Stimulated activated CD4-positive, alpha-beta T cell treated with anti-CD3 and anti-CD28 coated beads, Interleukin-15, amount 100 ng/mL, for 48 hours (primary cell): ENCODE data around the gene EIF2B4.

ENCODE experiments used
- DNase-seq, 2 donors: peaks; one replicate each; pipeline ENCODE4 v3.0.0-alpha.2; 2020; ENCODE audit warnings: low read depth in 2 of 2

The EIF2B4 gene

DNA sequence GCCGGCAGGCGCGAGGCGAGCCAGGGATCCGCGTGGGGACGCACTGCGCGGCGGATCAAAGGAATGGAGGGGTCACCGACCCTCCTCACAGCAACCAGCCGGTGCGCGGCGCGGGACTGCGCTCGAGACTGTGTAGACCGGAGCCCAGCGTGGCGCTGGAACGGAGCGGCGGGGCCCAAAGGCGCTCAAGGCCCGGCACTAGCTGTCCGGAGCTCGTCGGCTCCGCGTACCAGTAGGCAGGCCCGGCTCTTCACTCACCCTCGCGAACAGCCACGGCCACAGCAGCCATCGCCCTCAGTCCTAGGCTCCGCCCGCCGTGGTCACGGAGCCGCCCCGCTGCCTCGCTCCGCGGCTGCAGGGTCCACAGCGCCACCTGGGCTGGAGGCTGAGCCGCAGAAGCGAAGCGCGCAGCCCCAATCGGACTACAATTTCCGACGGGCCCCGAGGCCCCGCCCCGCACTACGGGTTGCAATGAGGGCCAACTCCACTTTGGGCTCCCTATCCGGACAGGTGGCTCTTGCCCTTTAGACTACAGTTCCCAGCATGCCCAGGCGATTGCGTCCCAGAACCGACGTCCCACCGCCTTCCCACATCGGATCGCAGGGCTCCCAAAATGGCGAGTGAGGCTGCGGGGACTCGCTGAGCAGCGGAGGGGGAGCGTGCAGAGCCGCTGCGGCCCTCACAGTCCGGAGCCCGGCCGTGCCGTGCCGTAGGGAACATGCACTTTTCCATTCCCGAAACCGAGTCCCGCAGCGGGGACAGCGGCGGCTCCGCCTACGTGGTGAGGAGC is at the start of gene EIF2B4, which contains the start of gene SNX17:
Gene EIF2B4 (minus strand): TSS at position 313 of the 790 bp plus-strand sequence. CDS start 24 bp downstream, at position 289.
Gene SNX17 (plus strand): TSS at position 591 of the 790 bp plus-strand sequence. CDS start 128 bp downstream, at position 719.
- DNase-seq = peak; percentile 98 to 99

DNA sequence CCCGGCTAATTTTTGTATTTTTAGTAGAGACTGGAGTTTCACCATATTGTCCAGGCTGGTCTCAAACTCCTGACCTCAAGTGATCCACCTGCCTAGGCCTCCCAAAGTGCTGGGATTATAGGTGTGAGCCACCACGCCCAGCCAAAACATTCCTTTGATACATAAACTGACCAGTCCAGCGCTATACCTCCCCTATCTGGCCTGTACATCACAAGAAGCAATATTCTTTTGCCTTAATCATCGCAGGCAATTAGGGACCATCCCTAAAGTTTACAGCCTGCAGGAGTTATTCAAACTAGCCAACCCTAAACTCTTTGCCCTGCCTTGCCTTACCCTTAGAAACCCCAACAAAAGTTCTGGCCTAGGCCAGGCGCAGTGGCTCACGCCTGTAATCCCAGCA is 46.0 kb upstream of the EIF2B4 start:
- DNase-seq = no peak

DNA sequence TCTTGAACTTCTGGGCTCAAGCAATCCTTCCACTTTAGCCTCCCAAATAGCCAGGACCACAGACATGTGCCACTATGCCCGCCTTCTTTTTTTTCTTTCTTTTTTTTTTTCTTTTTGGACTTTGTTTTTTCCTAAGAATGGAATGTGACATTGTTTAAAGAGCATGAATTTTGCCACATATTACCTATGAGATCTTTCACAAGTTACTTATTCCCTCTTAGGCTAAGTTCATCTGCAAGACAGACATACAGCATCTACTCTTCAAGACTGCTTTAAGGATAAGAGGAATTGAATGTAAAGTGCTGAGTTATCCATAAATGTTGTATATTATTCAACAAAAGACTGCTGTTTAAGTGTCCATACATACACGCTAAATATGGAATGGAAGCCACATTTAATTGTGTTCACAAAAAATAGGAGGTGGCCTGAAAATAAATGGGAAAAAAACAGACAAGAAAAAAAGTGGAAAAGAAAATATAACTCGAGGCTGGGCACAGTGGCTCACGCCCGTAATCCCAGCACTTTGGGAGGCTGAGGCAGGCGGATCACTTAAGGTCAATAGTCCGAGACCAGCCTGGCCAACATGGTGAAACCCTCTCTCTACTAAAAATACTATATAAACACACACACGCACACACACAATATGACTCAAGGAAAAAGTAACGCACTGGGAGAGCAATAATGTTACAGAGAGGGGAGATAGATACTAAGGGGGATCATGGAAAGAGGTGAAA is 42.4 kb upstream of the EIF2B4 start:
- DNase-seq = no peak

DNA sequence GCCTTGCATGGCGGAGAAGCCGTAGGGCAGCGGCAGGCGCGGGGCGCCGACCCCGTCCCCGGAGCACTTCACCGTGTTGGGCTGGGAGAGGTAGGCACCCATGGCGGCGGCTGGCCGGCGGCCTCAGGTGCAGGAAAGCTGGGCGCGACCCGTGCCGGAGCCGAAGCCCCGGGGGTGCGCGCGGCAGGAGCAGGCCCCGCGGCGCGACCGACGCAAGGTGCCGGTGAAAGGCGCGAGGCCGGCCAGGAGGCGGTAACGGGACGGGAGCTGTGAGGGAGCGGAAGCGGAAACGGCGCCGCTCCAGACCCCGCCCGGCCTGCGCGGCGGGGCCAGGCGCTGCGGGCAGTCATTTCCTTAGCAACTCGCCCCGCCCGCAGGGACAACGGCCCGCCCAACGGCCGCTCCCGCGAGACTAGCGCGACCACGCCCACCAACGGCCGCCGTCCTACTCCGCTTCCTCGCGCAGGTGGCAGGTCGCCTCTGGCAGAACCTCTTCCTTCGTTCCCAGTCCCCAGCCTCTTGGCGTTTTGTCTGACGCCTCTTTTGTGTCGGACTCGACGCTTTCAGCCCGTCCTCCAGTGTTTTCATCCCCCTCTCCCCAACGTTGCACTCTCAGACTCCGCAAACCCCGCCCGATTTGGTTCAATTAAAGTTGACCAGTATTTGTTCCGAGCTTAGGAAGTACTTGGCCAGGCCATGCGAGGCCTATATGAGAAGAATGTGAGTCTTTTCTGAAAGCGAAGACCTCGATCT is 39.4 kb upstream of the EIF2B4 start, which contains the start of gene PPM1G:
Gene PPM1G (minus strand): TSS at position 271 of the 753 bp plus-strand sequence. CDS start 169 bp downstream, at position 102.
- DNase-seq = peak; percentile 91 to 96

DNA sequence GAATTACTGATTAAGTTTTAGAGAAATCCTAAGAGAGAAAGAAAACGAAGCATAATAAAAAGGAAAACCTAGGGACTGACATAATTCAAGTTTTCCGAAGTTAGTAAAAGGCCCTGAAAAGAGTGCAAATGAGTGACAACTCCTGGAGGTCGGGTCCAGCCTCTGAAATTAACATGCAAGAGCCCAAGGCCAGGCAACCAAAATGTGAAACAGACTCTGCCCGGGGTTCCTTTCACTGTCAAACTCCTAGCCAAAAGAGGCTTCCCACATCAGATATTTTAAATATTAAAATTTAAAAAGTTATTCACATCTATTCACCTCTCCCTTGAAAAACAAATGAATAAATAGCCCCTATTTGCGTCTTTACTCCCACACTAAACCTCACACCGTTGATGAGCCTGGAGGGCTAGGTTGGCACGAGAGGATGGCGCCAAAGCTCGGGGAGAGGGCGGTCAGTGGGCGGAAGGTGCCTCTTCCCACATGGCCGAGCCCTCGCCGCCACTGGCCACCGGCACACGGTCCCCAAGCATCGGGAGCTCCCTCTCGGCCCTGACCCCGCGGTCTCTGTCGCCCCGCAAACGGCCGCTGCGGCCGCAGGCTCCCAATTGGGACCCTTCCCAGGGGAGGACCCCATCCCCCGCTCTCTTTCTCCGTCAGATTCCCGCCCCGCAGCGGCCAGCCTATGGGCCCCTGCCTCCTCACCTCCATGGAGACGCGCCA is 38.6 kb upstream of the EIF2B4 start:
- no peak for DNase-seq

DNA sequence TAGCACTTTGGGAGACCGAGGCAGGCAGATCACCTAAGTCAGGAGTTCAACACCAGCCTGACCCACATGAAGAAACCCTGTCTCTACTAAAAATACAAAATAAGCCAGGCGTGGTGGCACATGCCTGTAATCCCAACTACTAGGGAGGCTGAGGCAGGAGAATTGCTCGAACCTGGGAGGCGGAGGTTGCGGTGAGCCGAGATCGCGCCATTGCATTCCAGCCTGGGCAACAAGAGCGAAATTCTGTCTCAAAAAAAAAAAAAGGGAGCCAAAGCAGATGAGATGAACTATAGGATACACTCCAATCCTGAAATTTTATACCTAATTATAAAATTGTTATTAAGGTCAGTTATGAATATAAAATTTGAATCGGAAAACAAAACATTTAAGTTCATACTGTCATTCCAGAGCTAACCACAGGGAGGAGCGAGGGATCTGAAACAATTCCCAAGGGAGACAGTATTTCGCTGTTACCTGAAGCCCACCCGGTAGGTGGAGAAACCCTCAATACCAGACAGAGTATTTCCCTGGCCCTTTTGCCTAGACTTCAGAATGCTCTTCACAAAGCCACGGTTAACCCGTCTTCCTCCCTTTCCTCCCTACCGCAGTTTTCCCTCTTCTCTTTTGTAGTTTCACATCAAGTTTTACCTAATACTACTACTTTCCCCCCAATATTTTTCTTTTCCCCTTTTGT is 37.8 kb upstream of the EIF2B4 start:
- DNase-seq = no peak

DNA sequence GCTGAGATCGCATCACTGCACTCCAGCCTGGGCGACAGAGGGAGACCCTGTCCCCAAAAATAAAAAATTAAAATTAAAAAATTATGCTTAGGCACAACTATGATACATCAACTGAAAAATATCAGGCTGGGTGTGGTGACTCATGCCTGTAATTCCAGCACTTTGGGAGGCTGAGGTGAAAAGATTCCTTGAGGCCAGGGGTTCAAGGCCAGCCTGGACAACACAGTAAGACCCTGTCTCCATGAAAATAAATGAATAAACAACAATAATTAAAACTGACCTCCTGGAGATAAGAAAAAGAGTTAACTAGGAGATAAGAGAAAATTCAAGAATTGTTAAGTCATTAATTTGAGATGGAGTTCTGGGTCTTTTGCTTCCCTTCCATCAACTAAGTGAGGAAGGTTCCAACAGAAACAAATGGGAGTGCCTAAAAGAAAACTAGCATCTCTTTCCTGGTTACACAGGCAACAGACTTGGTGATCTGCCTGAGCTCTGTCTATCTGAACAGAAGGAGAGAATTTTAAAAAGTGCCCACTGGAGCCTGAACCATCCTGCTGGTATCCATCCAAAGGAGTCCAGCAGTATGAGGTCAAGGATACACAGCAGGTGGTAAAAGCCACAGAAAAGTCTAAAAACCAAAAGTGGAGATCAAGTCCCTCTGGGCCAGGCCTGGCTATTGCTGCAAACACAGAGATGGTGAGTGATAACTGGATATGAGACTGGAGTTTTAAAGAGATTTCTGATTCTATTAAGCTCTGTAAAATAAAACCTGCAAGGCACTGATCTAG is 30.4 kb upstream of the EIF2B4 start:
- no peak for DNase-seq

DNA sequence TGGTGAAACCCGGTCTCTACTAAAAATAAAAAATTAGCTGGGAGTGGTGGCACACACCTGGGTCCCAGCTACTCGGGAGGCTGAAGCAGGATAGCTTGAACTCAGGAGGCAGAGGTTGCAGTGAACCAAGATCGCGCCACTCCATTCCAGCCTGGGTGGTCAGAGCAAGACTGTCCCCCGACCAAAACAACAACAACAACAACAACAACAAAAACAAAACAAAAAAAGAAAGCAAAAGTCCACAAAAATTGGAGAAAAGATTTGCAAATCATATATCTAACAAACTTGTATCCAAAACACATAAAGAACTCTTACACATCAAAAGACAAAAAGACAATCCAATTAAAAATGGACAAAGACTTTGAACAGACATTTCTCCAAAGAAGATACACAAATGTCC is 28.8 kb upstream of the EIF2B4 start:
- DNase-seq = no peak

DNA sequence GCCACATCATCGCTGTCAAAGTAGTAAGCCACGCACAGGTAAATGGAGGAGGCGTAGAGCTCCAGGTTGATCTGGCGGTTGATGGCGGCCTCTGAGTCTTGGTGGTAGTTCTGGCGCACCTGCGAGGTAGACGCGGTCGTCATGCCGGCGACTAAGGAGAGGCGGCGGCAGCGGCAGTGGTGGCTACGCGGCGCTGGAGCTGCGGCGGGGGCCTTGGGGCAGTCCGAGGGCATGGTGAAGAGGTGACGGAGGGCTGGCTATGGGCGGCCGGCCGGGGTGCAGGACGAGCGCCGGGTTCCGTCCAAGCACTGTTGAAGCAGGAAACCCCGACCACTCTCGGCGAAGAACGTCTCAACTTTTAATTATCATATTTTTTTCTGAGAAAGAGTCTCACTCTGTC is 23.1 kb upstream of the EIF2B4 start:
- DNase-seq = no peak

DNA sequence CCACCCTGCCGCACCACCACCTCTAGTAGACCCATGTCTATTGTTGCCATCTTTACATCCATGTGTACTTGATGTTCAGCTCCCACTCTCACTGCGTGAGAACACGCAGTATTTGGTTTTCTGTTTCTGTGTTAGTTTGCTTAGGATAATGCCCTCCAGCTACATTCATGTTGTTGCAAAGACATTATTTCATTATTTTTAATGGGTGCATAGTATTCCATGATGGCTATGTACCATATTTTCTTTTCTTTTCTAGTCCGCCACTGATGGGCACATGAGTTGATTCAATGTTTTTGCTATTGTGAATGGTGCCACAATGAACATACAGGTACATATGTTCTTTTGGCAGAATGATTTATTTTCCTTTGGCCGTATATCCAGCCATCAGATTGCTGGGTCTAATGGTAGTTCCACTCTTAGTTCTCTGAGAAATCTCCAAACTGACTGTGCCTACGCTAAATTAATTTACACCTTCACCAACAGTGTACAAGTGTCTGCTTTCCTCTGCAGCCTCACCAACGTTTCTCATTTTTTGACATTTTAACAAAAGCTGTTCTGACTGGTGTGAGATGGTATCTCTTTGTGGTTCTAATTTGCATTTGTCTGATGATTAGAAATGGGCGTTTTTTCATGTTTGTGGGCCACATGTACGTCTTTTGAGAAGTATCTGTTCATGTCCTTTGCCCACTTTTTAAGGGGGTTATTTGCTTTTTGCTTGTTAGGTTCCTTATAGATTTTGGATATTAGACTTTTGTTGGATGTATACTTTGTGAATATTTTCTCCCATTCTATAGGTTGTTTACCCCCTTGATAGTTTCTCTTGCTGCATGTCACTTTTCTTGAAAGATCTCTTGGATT is 20.9 kb upstream of the EIF2B4 start:
- DNase-seq = no peak

DNA sequence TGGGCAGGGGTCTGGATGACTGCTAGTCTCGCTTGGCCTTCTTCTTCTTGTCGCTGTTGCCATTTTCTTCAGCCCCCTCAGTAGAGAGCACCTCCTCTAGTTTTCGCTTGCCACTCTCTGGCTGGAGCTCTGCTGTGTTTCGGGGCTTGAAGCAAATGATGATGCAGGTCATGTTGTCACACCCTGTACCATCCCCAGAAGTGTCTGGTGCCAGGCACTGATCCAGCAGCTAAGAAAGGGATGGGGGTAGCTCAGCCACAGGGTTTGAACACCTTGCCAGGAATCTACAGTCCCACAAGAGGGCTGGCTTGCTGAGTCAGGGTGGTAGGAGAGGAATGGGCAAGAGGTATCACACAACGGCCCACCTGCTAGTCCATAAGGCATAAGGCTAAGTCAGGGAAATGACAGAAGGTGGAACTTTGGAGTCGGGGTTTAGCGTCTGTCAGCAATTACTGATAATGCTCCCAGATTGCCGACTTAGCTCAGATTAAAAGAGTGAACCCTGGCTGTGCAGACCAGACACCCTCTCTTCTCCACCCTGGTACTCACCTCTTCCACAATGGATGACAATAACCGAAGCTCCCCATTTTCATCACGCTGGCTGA is 11.5 kb upstream of the EIF2B4 start:
- DNase-seq = no peak

DNA sequence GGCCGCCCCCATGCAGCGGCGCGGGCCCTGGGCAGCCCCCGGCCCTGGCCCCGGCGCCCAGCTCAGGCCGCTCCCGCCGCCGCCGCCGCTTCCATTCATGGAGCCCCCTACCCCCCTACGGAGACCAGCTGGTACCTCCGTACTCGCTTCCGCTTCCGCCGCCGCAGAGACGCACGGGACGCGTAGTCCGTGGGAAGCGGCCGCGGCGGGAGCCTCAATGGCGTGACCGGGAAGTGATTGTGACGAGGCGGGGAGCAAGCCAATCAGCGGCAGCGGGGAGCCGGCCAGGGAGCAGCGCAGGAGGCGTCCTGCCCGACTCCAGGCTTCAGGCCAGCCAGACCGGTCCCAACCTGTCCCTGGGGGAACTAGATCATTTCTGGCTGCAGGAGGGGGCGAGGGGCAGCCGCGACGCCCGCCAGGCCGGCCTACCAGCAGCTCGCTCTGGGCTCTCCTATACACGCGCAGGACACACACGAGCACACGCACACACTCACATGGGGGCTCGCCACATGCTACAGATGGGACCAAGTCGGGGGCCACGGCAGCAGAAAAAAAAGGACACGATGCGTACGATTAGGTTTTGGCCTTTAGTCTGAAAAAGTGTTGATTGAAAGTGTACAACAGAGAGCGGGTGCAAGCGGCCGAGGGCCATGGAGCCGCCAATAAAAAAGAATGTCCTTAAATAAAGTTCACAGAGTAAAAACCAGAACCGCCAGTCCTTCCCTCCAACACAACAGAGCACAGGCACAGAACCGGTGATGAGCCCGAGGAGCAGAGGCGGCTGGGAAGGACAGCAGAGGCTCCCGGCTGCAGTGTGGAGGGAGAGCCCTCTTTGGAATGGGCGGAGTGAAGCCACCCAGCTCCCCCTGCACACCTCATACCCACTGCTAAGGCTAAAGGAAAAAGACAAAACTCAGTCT is 10.7 kb upstream of the EIF2B4 start, which contains the start of gene ZNF513:
Gene ZNF513 (minus strand): TSS at position 109 of the 920 bp plus-strand sequence. CDS start 208 bp downstream, outside the sequence.
- peak; percentile 81 to 86 for DNase-seq

DNA sequence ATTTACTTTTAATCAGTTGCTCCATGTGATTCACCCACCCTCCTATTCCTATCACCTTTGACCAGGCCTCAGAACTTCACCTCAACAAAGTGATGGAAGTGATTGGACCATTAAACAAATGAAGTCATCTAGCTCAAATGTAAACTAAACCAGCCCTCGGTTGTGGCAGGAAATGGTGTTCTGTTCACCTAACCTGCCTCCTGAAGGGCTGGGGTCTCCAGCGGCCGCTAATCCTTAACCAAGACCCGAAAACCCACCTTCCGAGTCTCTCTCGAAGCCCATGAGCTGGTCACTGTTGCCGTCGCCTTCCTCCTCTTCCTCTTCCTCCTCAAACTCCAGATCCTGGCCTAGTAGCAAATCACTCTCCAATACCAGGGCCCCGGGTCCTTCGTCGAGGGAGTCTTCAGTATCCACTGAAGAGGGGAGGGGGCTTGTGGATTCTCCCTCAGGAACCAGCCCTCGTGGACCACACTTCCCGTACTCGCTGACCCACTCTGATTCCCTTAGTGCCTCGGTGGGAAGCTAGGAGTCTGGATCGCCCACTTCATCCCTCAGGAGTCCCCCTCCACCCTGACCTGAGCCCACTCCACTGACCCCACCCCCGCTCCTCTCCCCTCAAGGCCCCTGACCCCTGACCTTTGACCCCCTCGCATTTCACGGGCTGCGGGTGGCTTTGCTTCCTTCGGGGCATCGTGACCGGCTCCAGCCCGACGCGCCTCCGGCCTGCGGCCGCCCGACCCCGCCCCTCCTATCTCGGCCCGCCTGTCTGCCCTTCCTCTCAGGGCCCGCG is 9.9 kb upstream of the EIF2B4 start:
- DNase-seq = peak in 1 of 2 donors; percentile 26

DNA sequence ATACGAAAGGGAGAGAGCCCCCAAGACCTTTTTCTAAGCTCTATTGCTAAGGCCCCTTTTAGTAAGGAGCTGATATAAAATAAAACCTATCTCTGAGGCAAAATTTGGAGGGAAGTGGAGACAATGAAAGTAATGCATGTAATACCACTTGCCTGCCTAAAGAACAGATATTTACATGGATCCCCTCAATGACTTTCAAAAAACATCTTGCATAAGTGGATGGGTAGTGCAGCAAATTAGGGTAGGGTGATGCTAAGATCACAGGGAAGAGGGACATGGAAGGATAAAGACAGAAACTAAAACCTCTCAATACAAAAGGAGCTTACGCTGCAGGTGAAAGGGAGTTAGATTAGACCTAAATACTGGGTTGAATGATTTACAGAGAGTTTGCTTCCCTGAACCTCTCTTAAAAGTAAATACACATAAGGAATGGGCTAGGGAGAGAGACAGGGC is 9.3 kb upstream of the EIF2B4 start:
- no peak for DNase-seq

DNA sequence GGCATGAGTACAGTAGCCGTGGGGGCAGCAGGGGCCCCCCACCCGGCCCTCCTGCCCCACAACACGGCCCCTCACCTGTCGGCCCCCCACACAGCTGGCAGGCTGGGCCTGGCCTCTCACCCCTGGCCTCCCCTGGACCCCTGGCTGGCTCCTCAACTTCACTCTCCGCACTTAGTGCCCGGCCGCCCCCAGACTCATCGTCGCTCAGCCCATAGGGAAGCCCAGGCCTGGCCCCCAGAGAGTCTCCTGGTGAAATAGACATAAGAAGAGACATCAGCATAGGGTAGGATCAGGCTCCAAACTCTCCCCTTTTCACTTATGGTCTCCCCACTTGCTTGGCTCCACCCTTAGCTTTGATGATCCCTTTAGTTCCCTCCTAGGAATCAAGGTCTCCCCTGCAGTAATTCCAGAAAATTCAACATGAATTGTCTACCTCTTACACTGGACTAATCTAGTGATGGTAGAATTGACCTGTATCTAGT is 8.7 kb upstream of the EIF2B4 start:
- no peak for DNase-seq

DNA sequence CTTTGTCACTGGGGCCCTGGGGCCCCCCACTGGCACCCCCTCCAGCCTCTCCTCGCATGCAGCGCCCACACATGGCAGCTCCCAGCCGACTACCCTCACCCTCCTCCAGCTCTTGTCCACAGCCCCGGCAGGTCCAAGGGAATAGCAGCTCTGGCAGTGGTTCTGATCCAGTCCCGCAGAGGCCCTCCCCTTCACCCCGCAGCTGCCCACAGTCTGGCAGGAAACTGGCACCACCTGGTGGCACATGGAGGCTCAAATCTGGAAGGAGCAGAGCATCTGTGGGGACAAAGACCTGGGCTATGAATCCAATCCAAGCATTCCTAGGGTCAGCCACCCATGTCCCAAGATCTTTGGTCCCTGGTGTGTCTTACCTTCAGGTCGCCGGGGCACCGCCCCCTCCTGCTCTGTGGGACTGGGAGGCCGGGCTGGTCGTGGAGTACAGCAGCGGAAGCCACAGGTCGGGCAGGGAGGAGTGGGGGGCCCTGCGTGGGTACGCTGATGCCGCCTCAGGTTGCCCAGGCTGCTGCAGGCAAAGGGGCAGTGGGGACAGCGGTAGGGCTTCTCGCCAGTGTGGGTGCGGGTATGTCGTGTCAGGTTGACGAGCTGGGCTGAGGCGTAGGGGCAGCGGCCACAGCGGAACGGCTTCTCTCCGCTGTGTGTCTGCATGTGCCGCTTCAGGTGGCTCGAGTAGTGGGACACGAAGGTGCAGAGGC is 8.1 kb upstream of the EIF2B4 start:
- DNase-seq = no peak
